Mesothelial cell of epicardium (in vitro differentiated cells): Measurements from ENCODE around the gene STXBP3. TPM values are rescaled to one million over a fixed set of nuclear protein-coding genes. Genes with fewer than 3 reads are reported as not detected.

Experiments
- DNase-seq, 2 experiments: peaks; one replicate each; pipeline ENCODE4 v3.0.0; 2021; ENCODE audit warnings: low spot score in 2 of 2; ENCODE audit not compliant: unreplicated experiment in 2 of 2
- H3K27ac Mint-ChIP-seq: 2 replicates; pipeline ENCODE4 v1.8.0; 2021; ENCODE audit warnings: mixed read lengths
- H3K27me3 Mint-ChIP-seq: 2 replicates; pipeline ENCODE4 v1.8.0; 2021; ENCODE audit warnings: low read depth, mixed read lengths
- H3K36me3 Mint-ChIP-seq: 2 replicates; pipeline ENCODE4 v1.8.0; 2021; ENCODE audit warnings: mixed read lengths
- H3K4me1 Mint-ChIP-seq: 2 replicates; pipeline ENCODE4 v1.8.0; 2021; ENCODE audit warnings: mixed read lengths
- H3K4me3 Mint-ChIP-seq: 2 replicates; pipeline ENCODE4 v1.8.0; 2021; ENCODE audit warnings: mild to moderate bottlenecking, moderate library complexity, mixed read lengths
- H3K9me3 Mint-ChIP-seq: 2 replicates; pipeline ENCODE4 v1.8.0; 2021; ENCODE audit warnings: mixed read lengths
- total RNA-seq: library from RNA; stranded (reverse); gene quantifications from 3 replicates; pipeline ENCODE4 v1.2.1, GENCODE V29; 2021
- TF ChIP-seq, protein P1 (sequence below): fragments of 200-600 bp; sonication (generic); IDR thresholded peaks from one replicate; pipeline ENCODE4 v1.5.0; 2021; ENCODE audit warnings: antibody characterized with exemption; ENCODE audit not compliant: unreplicated experiment

Gene STXBP3
- total RNA-seq, 1 donor from 2014 or later: 43.1 TPM

DNA sequence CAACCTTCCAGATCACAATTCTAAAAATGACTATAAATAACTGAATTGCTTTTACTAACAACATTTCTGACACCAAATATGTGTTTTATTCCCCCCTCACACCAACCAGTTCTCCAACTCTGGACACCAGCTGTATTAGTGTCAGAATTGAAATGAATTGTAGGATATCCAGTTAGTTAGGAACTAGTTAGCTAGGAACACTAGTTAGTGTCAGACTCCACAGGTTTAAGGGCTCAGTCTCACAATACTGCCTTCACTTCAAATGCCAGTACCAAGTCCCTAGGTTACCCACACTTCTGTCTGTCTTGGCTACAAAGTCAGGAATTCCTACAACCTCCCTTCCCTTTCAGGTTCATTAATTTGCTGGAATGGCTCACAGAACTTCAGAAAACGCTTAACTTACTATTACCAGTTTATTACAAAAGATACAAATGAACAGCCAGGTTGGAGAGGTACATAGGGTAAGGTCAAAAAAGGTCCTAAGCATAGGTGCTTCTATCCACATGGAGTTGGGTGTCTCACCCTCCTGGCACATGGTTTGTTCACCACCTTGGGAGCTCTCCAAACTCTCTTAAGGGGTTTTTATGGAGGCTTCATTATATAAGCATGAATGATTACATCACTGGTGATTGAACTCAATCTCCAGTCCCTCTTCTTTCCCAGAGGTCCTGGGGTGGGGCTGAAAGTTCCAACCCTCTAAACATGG is 4.2 kb downstream of the STXBP3 start:
- Mint-ChIP-seq H3K4me3 (no peak overlapping the region), H3K27me3 (no peaks in the 10 kb centered on the region), H3K4me1 (peaks cover 16% of the 10 kb centered on the region), H3K27ac (no peak overlapping the region), H3K9me3 (no peaks in the 10 kb centered on the region), H3K36me3 (peaks cover 15% of the 10 kb centered on the region)
- TF ChIP-seq, protein P1, sequence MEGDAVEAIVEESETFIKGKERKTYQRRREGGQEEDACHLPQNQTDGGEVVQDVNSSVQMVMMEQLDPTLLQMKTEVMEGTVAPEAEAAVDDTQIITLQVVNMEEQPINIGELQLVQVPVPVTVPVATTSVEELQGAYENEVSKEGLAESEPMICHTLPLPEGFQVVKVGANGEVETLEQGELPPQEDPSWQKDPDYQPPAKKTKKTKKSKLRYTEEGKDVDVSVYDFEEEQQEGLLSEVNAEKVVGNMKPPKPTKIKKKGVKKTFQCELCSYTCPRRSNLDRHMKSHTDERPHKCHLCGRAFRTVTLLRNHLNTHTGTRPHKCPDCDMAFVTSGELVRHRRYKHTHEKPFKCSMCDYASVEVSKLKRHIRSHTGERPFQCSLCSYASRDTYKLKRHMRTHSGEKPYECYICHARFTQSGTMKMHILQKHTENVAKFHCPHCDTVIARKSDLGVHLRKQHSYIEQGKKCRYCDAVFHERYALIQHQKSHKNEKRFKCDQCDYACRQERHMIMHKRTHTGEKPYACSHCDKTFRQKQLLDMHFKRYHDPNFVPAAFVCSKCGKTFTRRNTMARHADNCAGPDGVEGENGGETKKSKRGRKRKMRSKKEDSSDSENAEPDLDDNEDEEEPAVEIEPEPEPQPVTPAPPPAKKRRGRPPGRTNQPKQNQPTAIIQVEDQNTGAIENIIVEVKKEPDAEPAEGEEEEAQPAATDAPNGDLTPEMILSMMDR: no peak
- DNase-seq: no peak

DNA sequence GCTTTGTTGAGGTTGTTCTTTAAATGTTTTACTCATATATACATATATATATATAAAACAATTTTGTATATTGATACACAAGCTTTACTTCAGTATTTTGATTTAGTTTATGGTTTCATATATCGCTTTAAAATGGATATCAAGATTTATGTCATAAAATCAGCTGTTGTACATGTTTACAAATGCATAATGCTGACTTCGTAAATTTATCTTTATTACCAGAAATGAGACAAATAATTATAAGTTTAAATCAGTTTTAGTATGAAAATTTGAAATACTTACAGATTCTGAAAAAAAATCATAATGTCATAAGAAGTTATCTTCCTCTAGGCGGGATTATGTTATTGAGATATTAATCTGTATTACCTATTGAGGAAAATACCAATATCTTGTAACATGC is 6.9 kb downstream of the STXBP3 start:
- TF ChIP-seq, protein P1: no peak
- H3K27ac Mint-ChIP-seq: no peak overlapping the region
- H3K27me3 Mint-ChIP-seq: no peaks in the 10 kb centered on the region
- no peak for DNase-seq
- no peak overlapping the region for H3K4me3 Mint-ChIP-seq
- no peaks in the 10 kb centered on the region for H3K9me3 Mint-ChIP-seq
- H3K36me3 Mint-ChIP-seq: peaks cover 15% of the 10 kb centered on the region
- H3K4me1 Mint-ChIP-seq: peaks cover 9% of the 10 kb centered on the region

DNA sequence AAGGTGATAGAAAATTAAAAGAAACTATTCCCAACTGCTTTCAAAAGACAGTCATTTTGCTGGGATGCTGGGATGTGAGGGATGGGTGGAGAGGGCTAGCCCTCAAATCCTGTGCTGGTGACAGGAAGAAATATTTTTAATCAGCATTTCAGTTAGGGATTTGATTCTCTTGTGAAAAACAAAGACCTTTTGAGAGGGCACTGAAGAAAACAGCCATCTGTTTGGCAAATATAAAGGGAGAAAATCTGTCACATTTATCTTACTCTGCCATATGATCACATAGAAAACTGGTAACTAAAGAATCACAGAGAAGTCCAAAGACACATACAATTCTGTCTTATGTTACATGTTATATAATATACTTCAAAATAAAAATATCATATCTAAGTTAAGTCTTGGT is 12.3 kb downstream of the STXBP3 start:
- H3K9me3 Mint-ChIP-seq: no peaks in the 10 kb centered on the region
- H3K4me3 Mint-ChIP-seq: no peak overlapping the region
- TF ChIP-seq, protein P1: no peak
- H3K27me3 Mint-ChIP-seq: no peaks in the 10 kb centered on the region
- no peak for DNase-seq
- H3K27ac Mint-ChIP-seq: no peak overlapping the region
- H3K36me3 Mint-ChIP-seq: peaks cover 14% of the 10 kb centered on the region
- no peaks in the 10 kb centered on the region for H3K4me1 Mint-ChIP-seq

DNA sequence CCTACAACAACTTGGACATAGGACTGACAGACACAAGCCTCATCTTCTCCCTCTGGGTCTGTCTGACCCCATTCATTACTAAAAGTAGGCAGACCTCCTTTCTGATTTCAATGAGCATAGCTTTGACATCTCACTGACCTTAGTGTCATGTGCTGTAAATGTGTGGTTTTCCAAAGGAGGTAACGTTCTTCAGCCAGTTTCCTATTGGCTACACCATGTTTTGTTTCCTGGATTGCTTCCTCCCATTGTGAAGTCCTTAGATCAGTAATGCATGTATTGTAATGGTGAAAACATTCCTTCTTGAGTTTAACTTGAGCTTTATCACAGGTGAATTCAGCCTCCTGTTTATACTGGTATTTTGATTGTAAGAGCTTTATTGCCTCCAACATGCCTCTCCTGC is 20.6 kb downstream of the STXBP3 start:
- H3K9me3 Mint-ChIP-seq: no peaks in the 10 kb centered on the region
- TF ChIP-seq, protein P1: no peak
- H3K27ac Mint-ChIP-seq: no peak overlapping the region
- no peaks in the 10 kb centered on the region for H3K27me3 Mint-ChIP-seq
- no peak overlapping the region for H3K4me3 Mint-ChIP-seq
- no peak for DNase-seq
- no peaks in the 10 kb centered on the region for H3K4me1 Mint-ChIP-seq
- H3K36me3 Mint-ChIP-seq: peaks cover 26% of the 10 kb centered on the region

DNA sequence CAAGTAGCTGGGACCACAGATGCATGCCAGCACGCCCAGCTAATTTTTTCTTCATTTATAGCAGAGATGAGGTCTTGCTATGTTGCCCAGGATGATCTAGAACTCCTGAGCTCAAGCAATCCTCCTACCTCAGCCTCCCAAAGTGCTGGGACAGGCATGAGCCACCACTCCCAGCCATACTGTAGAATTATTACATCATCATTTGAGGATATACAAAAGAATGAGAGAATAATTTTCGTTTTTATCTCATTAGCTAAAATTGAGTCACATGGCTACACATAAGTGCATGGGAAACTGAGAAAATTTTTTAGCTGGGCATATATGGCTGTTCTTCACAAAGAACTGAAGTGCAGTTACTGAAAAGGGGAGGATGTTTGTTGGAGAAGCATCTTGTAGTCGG is 21.2 kb downstream of the STXBP3 start:
- H3K27ac Mint-ChIP-seq: no peak overlapping the region
- H3K9me3 Mint-ChIP-seq: no peaks in the 10 kb centered on the region
- H3K27me3 Mint-ChIP-seq: no peaks in the 10 kb centered on the region
- H3K36me3 Mint-ChIP-seq: peaks cover 24% of the 10 kb centered on the region
- H3K4me1 Mint-ChIP-seq: no peaks in the 10 kb centered on the region
- DNase-seq: no peak
- no peak overlapping the region for H3K4me3 Mint-ChIP-seq
- TF ChIP-seq, protein P1: no peak
